HG03460 (cell line): ENCODE results near the gene RNF43.

Experiments used
- ATAC-seq: cut with Tn5 transposase; IDR thresholded peaks from one replicate; pipeline ENCODE4 v1.9.1; 2021; ENCODE audit not compliant: unreplicated experiment

The RNF43 gene

DNA sequence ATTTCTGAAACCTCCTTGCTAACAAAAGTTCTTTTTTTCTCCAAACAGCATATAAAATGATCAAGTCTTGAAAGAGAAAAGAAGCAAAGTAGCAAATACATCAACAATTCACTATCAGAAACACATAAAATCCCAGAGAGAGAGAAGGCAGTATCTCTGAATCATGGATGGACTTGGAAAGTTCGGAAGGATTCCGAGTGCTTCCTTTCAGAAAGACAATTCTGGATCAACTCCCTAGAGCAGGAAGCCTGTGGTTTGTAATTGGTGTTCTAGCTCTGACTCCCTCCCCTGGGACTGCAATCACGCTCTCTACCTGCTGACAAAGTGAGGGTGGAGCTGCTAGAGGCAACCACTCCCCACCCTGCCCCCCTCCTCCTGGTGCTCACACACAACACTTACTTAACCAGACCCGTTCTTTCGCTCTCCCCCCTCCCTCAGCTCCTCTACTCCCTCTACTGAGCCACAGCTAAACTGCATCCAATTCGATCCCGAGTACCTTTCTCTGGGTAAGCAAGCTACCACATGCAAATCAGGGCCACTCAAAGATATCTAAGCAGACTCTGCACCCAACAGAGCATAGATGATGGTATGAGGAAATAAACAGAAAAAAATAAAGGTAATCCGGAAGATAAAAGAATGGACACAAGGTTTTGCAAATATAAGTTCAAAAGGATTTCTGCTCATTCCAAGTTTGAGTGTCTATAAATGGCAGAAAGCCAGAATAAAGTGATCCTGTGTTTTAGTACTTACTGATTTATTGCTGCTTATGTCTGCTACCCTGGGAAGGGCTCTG lies at the start of gene RNF43:
TSS of gene RNF43 (minus strand) at position 235 of the 793 bp plus-strand sequence. CDS start 1,957 bp downstream, outside the sequence.
- peak; percentile 98 for ATAC-seq

- no peak for ATAC-seq
Measured at GRCh38 chr17:58455491-58455890, 38.2 kb upstream of the RNF43 start.

GRCh38 chr17:58452738-58453137 lies 35.4 kb upstream of the RNF43 start:
- ATAC-seq = no peak

- ATAC-seq = no peak
Measured at GRCh38 chr17:58447039-58447975, 30.0 kb upstream of the RNF43 start.

- no peak for ATAC-seq
Measured at GRCh38 chr17:58446086-58446485, 28.8 kb upstream of the RNF43 start.

- no peak for ATAC-seq
Measured at GRCh38 chr17:58436805-58437239, 19.5 kb upstream of the RNF43 start.

DNA sequence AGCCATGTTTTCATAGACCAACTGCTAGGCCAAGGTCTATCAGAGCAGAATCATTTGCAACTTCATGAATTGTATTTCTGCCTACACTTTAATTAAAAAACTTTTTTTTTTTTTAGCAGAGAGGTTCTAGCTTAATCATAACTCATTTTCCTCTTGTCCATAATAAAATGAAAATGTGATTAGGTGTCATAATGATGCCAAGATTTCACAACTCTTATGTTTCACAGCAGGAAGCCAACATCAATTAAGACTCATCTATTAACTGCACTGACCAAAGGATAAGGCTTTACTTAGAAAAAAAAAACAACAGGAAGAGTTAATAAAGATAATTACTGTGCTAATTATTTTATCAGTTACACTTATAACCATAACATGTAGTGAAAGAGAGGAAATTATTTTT lies 18.9 kb upstream of the RNF43 start:
- ATAC-seq = no peak

DNA sequence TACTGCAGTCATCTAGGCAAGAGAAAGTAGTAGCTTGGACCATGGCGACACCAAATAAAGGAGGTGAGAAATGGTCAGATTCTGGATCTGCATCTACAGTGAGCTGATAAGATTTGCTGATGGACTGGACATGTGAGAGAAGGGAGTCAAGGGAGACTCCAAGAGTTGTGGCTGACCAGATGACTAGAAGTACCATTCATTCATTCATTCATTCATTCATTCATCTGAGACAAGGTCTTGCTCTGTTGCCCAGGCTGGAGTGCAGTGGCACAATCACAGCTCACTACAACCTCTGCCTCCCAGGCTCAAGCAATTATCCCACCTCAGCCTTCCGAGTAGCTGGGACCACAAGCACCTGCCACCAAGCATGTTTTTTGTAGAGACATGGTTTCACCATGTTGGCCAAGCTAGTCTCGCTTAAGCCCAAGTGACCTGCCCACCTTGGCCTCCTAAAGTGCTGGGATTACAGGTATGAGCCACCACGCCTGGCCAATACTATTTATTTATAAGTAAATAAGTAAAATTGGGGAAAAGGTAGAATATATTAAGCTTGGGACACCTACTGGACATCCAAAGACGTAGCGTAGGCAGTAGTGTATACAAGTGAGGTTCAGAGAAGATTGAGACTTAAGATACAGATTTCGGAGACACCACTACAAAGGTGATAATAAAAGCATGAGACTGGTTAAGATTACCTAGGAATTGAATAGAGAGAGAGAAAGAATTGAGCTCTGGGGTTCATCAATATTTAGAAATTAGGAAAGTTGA lies 15.7 kb upstream of the RNF43 start:
- ATAC-seq = no peak

- ATAC-seq = no peak
Measured at GRCh38 chr17:58427807-58428206, 10.5 kb upstream of the RNF43 start.

DNA sequence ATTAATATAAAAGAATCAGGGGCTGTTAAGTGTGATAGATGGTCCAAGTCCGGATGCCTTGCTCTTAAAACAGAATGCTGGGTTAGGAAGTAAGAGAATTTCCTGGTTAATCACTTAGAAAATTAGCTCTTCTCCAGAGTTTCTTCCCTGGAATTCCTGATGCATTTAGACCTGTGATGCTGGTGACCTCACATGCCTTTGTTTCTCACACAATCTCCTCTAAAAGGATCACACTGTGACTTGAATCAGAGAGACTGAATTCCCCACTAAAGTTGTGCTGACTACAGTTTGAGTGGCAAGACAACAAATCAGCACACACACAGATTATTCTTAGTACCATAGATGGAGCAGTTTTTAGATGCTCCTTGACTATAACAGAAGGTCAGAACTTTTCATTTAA lies 4.4 kb upstream of the RNF43 start:
- ATAC-seq = no peak

DNA sequence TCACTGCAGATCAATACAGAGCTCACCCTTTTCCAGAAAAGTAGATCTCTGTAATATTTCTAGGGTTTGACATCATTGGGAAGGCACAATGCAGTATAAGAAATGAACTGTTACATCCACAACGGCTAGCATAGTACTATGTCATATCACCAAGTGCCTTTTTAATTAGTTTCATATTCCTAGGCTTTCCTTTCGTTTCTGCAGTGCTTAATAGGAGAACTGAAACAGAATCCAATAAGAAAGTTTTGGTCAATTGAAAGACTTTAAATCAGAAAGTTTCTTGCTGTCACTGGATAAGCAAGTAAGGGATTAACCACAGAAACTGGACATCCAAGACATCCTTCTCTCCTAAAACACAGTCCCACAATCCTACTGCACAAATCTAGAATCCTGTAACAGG lies 3.5 kb upstream of the RNF43 start:
- no peak for ATAC-seq

- ATAC-seq = no peak
Measured at GRCh38 chr17:58416937-58417299, 416 bp downstream of the RNF43 start.

GRCh38 chr17:58416396-58416795 lies 938 bp downstream of the RNF43 start:
- no peak for ATAC-seq

DNA sequence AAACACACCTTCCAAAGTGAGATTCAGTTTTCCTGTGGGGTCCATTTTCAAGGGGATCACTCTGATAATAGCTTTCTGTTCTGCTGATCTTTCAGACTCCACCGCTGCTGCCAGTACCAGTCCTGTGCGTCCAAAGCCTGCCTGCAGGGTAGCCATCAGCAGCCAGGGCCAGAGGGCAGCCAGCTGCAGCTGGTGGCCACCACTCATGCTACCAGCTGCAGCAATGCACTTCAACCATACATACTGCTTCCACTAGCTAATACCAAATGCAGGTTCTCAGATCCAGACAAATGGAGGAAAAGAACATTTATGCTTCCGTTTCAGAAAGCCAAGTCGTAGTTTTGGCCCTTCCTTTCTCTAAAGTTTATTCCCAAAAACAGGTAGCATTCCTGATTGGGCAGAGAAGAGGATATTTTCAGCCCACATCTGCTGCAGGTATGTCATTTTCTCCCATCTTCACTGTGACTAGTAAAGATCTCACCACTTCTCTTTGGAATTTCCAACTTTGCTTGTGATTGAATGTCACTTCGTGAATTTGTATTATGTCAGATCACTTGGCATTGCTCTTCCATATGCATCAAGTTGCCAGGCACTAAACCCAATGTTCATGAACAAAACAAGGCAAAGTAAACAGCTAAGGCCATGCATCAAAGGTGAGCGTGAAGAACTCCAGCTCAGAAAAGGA lies 1.8 kb downstream of the RNF43 start:
- no peak for ATAC-seq

DNA sequence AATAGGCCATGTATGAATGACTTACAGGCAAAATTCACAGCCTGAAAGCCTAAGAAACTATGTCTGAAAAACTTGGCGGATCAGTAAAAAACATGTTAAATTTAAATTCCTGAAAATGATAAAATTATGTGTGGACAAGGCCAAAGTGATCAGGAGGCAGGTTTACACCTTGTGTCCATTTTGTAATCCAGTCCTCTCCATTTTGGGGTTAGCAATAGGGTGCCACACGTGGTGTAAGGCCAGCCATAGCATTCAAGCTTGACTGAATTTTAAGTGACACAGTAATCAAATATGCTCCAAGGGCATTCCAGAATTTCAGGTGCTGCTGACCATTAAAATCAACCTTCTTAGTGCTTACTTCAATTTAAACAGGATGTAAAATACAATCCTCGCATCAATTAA lies 2.7 kb downstream of the RNF43 start:
- no peak for ATAC-seq

DNA sequence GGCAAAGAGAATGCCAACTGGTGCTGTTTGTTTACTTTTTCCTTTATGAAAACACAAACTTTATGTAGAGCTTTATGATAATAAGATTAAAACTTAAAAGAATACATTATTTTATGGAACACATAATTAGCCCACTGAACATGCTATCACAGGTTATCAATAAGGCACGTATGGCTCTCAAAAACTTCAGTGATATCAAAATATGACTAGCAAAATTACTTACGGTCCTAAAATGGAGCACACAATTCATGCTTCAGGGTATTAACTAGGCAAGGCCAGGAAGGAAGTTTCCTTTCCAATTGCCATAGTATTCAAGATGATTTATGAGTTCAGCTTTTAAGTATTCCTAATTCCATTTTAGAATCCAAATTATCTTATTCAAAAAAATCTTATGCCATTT lies 3.6 kb downstream of the RNF43 start:
- ATAC-seq = no peak

- ATAC-seq = no peak
Measured at GRCh38 chr17:58412961-58413586, 4.3 kb downstream of the RNF43 start.

- ATAC-seq = no peak
Measured at GRCh38 chr17:58412064-58412703, 5.2 kb downstream of the RNF43 start.

- ATAC-seq = no peak
Measured at GRCh38 chr17:58411408-58411894, 5.9 kb downstream of the RNF43 start.
